ENCODE results near the gene PRKCE.
"Not testable (repeated sequence)": the region's sequence is repeated elsewhere in the genome, so short reads cannot be mapped to it uniquely, and the experiment has no call there.

The PRKCE gene

DNA sequence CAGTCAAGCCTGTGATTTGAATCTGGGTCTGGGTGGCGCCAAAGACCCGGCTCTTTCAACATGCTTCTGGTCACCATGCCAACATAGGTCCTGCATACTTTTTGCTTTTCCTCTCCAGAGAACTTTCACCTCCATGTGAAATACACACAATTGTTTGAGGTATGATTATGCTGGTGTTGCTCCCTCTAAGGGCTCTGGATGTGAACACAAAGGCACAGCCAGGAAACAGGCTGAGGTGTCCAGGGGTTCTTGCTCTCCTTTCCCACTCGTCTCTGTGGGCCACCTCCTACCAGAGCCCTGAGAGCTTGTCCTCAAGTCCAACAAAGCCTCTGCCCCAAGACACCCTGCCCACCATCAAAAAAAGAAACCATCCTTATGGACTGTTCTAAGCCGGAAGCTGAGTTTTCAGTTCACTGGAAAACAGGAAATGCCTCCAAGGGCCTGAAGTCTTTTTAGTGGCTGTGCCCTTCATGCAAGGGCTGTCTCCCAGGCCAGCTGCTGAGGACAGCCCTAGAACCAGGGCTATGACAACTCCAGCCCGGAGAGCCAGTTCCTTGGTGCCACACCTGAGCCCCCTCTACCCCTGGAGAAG, 545.5 kb downstream of the PRKCE start:
- no peaks in the 10 kb centered on the region for H3K9me3 ChIP-seq (ENCODE audit: insufficient read depth, low read depth, low read length)
- WGBS, result 87% methylated on average over 5 of the region's 5 CpGs
- no peak overlapping the region for H3K9ac ChIP-seq (ENCODE audit: low read depth, low read length)
- H3K36me3 ChIP-seq (ENCODE audit: insufficient read depth, low read length), result no peaks in the 10 kb centered on the region
- H3K4me1 ChIP-seq (ENCODE audit: insufficient read depth, low read length), result no peaks in the 10 kb centered on the region
- H3K27me3 ChIP-seq (ENCODE audit: insufficient read depth, low read length), result no peaks in the 10 kb centered on the region
- H3K4me3 ChIP-seq (ENCODE audit: low read length), result no peak overlapping the region
- no peak overlapping the region for H3K27ac ChIP-seq (ENCODE audit: low read depth, low read length)

DNA sequence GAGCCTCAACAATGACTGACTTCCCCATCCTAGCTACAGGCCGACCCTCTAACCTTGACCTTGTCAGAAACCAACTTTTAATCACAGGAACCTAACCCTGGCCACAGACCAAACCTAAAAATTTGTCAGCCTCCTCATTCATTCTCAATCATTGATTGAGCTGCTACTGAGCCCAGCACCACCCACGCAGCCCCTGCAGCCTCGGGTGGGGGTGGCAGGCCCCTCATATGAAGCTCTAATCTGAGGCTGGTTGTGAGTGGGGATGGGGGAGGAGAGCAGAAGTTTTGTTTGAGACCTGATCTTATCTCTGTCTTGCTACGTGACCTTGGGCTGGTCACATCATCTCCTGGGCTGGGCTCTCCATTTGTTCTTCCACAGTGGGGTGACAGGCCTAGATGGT, 546.2 kb downstream of the PRKCE start:
- Histone ChIP-seq H3K9ac (ENCODE audit: low read depth, low read length) (no peak overlapping the region), H3K9me3 (ENCODE audit: insufficient read depth, low read depth, low read length) (no peaks in the 10 kb centered on the region), H3K4me3 (ENCODE audit: low read length) (no peak overlapping the region), H3K36me3 (ENCODE audit: insufficient read depth, low read length) (no peaks in the 10 kb centered on the region), H3K4me1 (ENCODE audit: insufficient read depth, low read length) (no peaks in the 10 kb centered on the region), H3K27ac (ENCODE audit: low read depth, low read length) (no peak overlapping the region), H3K27me3 (ENCODE audit: insufficient read depth, low read length) (no peaks in the 10 kb centered on the region)
- 94% methylated on average over 4 of the region's 4 CpGs for whole genome bisulfite sequencing

DNA sequence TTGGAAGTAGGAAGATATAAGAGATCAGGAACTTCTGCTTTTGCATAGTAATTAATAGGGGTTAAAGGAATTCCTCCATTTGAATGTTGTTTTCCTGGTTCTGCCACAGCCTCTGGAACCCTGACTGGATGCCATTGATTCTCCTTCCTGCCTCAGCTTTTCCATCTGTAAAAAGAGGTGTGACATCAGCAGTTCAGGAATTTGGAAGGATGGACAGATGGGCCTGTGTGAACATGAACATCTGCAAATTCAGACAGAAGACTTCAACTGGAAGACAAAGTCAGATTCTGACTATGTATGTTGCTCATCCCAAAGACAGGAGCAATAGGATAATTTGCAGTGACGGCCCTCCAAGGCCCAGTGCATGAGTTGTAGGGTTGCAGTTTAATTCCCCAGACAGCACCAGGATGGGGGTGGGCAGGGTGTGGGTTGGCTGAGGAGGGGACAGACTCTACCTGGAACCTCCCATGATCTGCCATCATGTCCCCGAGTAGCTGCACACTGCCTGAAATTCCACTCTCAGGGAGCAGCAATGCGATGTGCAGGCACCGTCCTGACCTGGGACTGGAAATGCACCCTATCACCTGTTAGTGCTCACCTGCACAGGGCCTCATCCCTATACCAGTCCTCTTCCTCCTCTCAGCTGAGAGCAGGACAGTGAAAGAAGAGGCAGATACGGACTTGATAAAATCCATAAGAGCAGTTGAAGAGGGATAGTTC, 546.8 kb downstream of the PRKCE start:
- H3K27ac ChIP-seq (ENCODE audit: low read depth, low read length), result no peak overlapping the region
- no peak overlapping the region for H3K4me3 ChIP-seq (ENCODE audit: low read length)
- H3K27me3 ChIP-seq (ENCODE audit: insufficient read depth, low read length), result no peaks in the 10 kb centered on the region
- no peaks in the 10 kb centered on the region for H3K9me3 ChIP-seq (ENCODE audit: insufficient read depth, low read depth, low read length)
- no peaks in the 10 kb centered on the region for H3K36me3 ChIP-seq (ENCODE audit: insufficient read depth, low read length)
- 87% methylated on average over 5 of the region's 5 CpGs for WGBS
- no peaks in the 10 kb centered on the region for H3K4me1 ChIP-seq (ENCODE audit: insufficient read depth, low read length)
- H3K9ac ChIP-seq (ENCODE audit: low read depth, low read length), result no peak overlapping the region

DNA sequence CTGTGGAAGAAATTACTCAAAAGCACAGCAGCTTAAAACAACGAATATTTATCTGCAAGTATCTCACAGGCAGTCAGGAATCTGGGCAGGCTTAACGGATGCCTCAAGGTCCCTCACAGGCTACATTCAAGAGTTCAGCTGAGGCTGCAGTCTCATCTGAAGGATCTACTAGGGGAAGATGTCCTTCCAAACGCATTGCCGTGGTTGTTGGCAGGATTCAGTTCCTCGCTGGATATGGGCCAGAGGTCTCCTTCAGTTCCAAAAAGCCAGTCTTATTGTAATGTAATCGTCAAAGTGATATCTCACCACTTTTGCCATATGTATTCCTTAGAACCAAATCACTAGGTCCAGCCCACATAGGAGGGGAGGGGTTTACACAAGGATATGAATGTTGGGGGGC, 547.5 kb downstream of the PRKCE start:
- Histone ChIP-seq H3K9ac (ENCODE audit: low read depth, low read length) (no peak overlapping the region), H3K9me3 (ENCODE audit: insufficient read depth, low read depth, low read length) (no peaks in the 10 kb centered on the region), H3K27me3 (ENCODE audit: insufficient read depth, low read length) (no peaks in the 10 kb centered on the region), H3K4me3 (ENCODE audit: low read length) (no peak overlapping the region), H3K4me1 (ENCODE audit: insufficient read depth, low read length) (no peaks in the 10 kb centered on the region), H3K27ac (ENCODE audit: low read depth, low read length) (no peak overlapping the region), H3K36me3 (ENCODE audit: insufficient read depth, low read length) (no peaks in the 10 kb centered on the region)
- 95% methylated on average over 5 of the region's 6 CpGs for WGBS

DNA sequence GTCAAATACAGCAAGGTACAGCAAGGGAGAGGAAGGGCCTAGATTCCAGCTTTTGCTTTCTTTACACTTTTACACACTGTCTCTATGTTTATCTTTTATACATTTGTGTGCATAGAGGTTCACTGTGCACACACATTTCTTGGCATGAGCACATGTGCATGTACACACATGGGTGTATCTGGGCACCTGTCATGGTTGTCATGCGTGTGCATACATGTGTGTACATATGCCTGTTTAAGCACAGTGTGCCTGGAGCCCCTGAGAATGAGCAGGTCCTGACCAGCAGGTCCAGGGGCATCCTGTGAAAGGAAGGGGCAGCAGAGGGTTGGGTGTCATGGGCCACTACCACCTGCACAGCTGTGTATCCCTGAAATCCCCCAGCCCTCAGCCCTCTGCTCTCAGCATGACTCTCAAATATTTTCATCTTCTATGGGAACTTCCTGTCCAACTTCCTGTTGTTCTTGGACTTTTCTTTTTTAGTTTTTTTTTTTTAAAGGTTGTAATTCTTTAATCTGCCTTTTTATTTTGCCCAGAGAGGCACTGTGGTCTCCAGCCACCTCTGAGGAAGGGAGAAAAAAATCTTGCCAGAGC, 548.7 kb downstream of the PRKCE start:
- Histone ChIP-seq H3K4me1 (ENCODE audit: insufficient read depth, low read length) (peaks cover under 1% of the 10 kb centered on the region; the same call in 1 of the 2 replicates), H3K27me3 (ENCODE audit: insufficient read depth, low read length) (no peaks in the 10 kb centered on the region), H3K9me3 (ENCODE audit: insufficient read depth, low read depth, low read length) (no peaks in the 10 kb centered on the region), H3K36me3 (ENCODE audit: insufficient read depth, low read length) (no peaks in the 10 kb centered on the region), H3K9ac (ENCODE audit: low read depth, low read length) (no peak overlapping the region), H3K27ac (ENCODE audit: low read depth, low read length) (no peak overlapping the region), H3K4me3 (ENCODE audit: low read length) (no peak overlapping the region)
- 47% methylated on average over 1 of the region's 1 CpG for WGBS

DNA sequence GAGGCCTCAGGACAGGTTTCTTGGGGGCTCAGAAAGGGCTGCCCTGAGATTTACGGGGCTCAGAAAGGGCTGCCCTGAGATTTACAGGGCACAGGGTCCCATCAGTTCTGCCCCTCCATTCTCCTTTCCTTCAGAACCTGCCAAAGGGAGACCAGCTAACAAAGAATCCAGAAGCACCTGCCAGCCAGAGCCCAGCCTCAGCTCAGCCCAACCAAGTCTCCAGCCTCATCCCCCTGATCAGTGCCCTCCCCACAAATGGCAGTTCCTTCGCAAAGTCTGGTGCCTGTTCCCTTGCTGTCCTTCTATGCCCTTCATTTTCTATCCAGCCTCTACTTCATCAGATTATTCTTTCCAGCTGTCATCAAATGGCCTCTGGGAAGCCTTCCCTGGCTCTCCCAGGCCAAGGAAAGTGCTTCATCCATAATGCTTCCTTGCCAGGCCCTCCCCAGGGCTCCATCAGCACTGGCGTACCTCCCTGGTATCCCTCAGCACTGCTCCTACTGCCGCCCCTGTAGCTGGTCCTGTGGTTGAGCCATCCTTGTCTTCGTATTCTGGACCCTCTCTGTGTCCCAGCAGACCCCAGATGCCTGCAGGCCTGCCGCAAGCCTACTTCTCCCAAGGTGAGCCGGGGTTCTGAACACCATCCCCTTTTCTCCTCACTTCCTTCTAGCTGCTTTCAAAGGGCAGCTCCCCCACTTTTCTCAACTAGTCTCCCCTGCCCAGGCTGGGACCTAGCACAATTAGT, 549.6 kb downstream of the PRKCE start:
- WGBS, result 78% methylated on average over 7 of the region's 7 CpGs
- peaks cover 6% of the 10 kb centered on the region; the same call in 1 of the 2 replicates for H3K4me1 ChIP-seq (ENCODE audit: insufficient read depth, low read length)
- H3K9ac ChIP-seq (ENCODE audit: low read depth, low read length), result no peak overlapping the region
- no peak overlapping the region for H3K4me3 ChIP-seq (ENCODE audit: low read length)
- H3K36me3 ChIP-seq (ENCODE audit: insufficient read depth, low read length), result no peaks in the 10 kb centered on the region
- H3K27ac ChIP-seq (ENCODE audit: low read depth, low read length), result no peak overlapping the region
- H3K9me3 ChIP-seq (ENCODE audit: insufficient read depth, low read depth, low read length), result no peaks in the 10 kb centered on the region
- H3K27me3 ChIP-seq (ENCODE audit: insufficient read depth, low read length), result no peaks in the 10 kb centered on the region

DNA sequence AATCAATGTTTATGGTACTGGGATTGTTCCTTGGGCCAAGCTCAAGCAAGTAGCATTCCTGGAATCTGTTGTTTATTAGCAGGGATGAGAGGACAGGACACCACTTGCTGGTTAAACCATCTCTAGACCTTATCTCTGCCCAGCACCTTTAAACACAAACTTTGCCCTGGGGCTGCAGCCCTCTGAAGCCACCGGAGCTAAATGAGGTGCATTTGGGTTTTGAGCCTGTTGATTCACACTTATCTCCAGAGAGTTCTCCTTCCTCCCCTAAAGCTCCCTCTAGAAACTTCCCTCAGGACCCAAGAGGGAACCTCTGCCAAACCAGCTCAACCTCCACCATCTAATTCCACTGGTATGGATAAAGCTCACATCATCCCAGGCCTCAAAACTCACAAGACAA, 551.0 kb downstream of the PRKCE start:
- 90% methylated on average over 1 of the region's 1 CpG for WGBS
- H3K4me3 ChIP-seq (ENCODE audit: low read length), result no peak overlapping the region
- no peak overlapping the region for H3K9ac ChIP-seq (ENCODE audit: low read depth, low read length)
- no peak overlapping the region for H3K27ac ChIP-seq (ENCODE audit: low read depth, low read length)
- H3K4me1 ChIP-seq (ENCODE audit: insufficient read depth, low read length), result peaks cover 6% of the 10 kb centered on the region; the same call in 1 of the 2 replicates
- H3K27me3 ChIP-seq (ENCODE audit: insufficient read depth, low read length), result no peaks in the 10 kb centered on the region
- H3K36me3 ChIP-seq (ENCODE audit: insufficient read depth, low read length), result no peaks in the 10 kb centered on the region
- no peaks in the 10 kb centered on the region for H3K9me3 ChIP-seq (ENCODE audit: insufficient read depth, low read depth, low read length)

DNA sequence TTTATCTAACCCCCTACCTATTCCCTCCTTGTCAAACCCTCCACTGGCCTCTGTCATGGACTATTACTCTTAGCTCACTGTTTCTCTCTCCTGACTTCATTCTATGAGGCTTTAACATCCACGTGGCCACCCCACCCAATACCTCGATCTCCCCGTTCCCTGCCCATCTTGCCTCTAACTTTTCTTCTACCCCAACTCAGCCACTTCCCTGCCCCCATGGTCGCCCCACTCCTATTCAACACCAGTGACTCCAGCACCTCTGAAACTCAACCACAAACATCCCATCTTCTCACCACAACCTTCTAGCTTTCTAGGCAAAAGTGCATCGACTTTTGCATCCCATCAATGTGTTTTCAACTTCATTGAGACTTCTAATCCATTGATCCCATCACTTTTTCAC, 551.5 kb downstream of the PRKCE start:
- no peaks in the 10 kb centered on the region for H3K9me3 ChIP-seq (ENCODE audit: insufficient read depth, low read depth, low read length)
- WGBS, result 92% methylated on average over 5 of the region's 5 CpGs
- no peak overlapping the region for H3K9ac ChIP-seq (ENCODE audit: low read depth, low read length)
- no peak overlapping the region for H3K4me3 ChIP-seq (ENCODE audit: low read length)
- H3K36me3 ChIP-seq (ENCODE audit: insufficient read depth, low read length), result no peaks in the 10 kb centered on the region
- H3K27me3 ChIP-seq (ENCODE audit: insufficient read depth, low read length), result no peaks in the 10 kb centered on the region
- H3K4me1 ChIP-seq (ENCODE audit: insufficient read depth, low read length), result peaks cover 6% of the 10 kb centered on the region; the same call in 1 of the 2 replicates
- no peak overlapping the region for H3K27ac ChIP-seq (ENCODE audit: low read depth, low read length)

DNA sequence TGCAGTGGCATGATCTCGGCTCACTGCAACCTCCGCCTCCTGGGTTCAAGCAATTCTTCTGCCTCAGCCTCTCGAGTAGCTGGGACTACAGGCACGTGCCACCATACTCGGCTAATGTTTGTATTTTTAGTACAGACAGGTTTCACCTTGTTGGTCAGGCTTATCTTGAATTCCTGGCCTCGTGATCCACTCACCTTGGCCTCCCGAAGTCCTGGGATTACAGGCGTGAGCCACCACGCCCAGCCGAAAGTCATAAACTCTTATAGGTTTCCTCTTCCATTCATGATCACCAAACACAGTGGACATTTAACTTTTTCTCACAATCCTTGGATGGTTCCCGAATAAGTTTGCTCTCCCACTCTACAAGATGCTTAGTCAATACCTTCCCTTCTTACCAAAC, 552.2 kb downstream of the PRKCE start:
- H3K9ac ChIP-seq (ENCODE audit: low read depth, low read length); H3K27ac ChIP-seq (ENCODE audit: low read depth, low read length); H3K4me3 ChIP-seq (ENCODE audit: low read length); H3K4me1 ChIP-seq (ENCODE audit: insufficient read depth, low read length); H3K36me3 ChIP-seq (ENCODE audit: insufficient read depth, low read length); H3K27me3 ChIP-seq (ENCODE audit: insufficient read depth, low read length); H3K9me3 ChIP-seq (ENCODE audit: insufficient read depth, low read depth, low read length): not testable (repeated sequence)
- WGBS, result 89% methylated on average over 11 of the region's 11 CpGs

DNA sequence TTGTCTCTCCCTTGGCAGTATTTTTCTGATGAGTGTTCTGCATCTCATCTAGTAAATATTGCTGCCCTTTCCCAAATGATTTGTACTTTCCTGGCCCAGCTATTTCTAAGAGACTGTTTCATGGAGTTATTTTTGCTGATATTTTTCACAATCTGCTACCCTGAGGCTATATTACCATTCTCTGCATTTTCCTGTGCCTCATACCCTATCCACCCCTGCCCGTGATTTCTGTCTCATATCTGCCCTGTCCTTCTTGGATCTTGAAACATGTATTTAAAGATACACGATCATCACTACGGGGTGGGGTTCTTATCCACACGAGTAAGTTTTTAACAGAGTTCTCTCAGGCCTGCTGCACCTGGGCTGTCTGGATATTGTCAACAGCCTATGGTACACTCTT, 556.1 kb downstream of the PRKCE start:
- no peak overlapping the region for H3K27ac ChIP-seq (ENCODE audit: low read depth, low read length)
- no peak overlapping the region for H3K4me3 ChIP-seq (ENCODE audit: low read length)
- peaks cover 6% of the 10 kb centered on the region; the same call in 1 of the 2 replicates for H3K4me1 ChIP-seq (ENCODE audit: insufficient read depth, low read length)
- peaks cover 15% of the 10 kb centered on the region for H3K9me3 ChIP-seq (ENCODE audit: insufficient read depth, low read depth, low read length)
- H3K36me3 ChIP-seq (ENCODE audit: insufficient read depth, low read length), result no peaks in the 10 kb centered on the region
- whole genome bisulfite sequencing, result 95% methylated on average over 4 of the region's 4 CpGs
- H3K9ac ChIP-seq (ENCODE audit: low read depth, low read length), result no peak overlapping the region
- no peaks in the 10 kb centered on the region for H3K27me3 ChIP-seq (ENCODE audit: insufficient read depth, low read length)

DNA sequence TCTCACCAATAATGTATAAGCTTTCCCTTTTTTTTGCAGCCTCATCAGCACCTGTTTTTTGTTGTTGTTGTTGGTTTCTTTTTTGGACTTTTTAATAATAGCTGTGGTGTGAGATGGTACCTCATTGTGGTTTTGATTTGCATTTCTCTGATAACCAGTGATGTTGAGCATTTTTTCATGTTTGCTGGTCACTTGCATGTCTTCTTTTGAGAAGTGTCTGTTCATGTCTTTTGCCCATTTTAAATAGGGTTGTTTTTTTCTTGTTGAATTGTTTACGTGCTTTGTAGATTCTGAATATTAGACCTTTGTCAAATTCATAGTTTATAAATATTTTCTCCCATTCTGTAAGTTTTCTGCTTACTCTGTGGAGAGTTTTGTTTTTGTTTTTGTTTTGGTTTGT, 557.3 kb downstream of the PRKCE start:
- no peak overlapping the region for H3K4me3 ChIP-seq (ENCODE audit: low read length)
- no CpG with 5 or more reads among the region's 1 CpG for WGBS
- no peak overlapping the region for H3K9ac ChIP-seq (ENCODE audit: low read depth, low read length)
- no peaks in the 10 kb centered on the region for H3K36me3 ChIP-seq (ENCODE audit: insufficient read depth, low read length)
- H3K4me1 ChIP-seq (ENCODE audit: insufficient read depth, low read length), result peaks cover 6% of the 10 kb centered on the region; the same call in 1 of the 2 replicates
- H3K27ac ChIP-seq (ENCODE audit: low read depth, low read length), result no peak overlapping the region
- peaks cover 15% of the 10 kb centered on the region for H3K9me3 ChIP-seq (ENCODE audit: insufficient read depth, low read depth, low read length)
- H3K27me3 ChIP-seq (ENCODE audit: insufficient read depth, low read length), result no peaks in the 10 kb centered on the region

All from HUES64 (cell line).